ENCODE results near the gene ACSM5. TPM values are rescaled to one million over a fixed set of nuclear protein-coding genes. Genes with fewer than 3 reads are reported as not detected.

ACSM5 gene
- total RNA-seq, 6 experiments from 2014 or later, result 45.8 to 231 (median 151) TPM

GRCh38 chr16:20369452-20370054 lies 39.8 kb upstream of the ACSM5 start:
- no peak for DNase-seq
- Histone ChIP-seq H3K4me3 (no peak overlapping the region), H3K27me3 (no peaks in the 10 kb centered on the region), H3K27ac (no peak overlapping the region), H3K4me1 (no peaks in the 10 kb centered on the region), H3K9me3 (no peaks in the 10 kb centered on the region), H3K36me3 (no peaks in the 10 kb centered on the region)
- WGBS (ENCODE audit: insufficient coverage, low coverage, low lambda C conversion rate, missing lambda C conversion rate), result 69% methylated on average over 9 of the region's 9 CpGs
- TF ChIP-seq POLR2A (IDR thresholded peaks at IDR 0.05), result no peak
- TF ChIP-seq, protein P1, sequence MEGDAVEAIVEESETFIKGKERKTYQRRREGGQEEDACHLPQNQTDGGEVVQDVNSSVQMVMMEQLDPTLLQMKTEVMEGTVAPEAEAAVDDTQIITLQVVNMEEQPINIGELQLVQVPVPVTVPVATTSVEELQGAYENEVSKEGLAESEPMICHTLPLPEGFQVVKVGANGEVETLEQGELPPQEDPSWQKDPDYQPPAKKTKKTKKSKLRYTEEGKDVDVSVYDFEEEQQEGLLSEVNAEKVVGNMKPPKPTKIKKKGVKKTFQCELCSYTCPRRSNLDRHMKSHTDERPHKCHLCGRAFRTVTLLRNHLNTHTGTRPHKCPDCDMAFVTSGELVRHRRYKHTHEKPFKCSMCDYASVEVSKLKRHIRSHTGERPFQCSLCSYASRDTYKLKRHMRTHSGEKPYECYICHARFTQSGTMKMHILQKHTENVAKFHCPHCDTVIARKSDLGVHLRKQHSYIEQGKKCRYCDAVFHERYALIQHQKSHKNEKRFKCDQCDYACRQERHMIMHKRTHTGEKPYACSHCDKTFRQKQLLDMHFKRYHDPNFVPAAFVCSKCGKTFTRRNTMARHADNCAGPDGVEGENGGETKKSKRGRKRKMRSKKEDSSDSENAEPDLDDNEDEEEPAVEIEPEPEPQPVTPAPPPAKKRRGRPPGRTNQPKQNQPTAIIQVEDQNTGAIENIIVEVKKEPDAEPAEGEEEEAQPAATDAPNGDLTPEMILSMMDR (IDR thresholded peaks at IDR 0.05), result no peak
- intact Hi-C loops (cut with DNase I), result loop anchor here in 1 of 2 donors (10.0 kb wide), 1 partner anchor 455 kb away; no protein-coding TSS in a partner anchor
- ATAC-seq, result no peak

DNA sequence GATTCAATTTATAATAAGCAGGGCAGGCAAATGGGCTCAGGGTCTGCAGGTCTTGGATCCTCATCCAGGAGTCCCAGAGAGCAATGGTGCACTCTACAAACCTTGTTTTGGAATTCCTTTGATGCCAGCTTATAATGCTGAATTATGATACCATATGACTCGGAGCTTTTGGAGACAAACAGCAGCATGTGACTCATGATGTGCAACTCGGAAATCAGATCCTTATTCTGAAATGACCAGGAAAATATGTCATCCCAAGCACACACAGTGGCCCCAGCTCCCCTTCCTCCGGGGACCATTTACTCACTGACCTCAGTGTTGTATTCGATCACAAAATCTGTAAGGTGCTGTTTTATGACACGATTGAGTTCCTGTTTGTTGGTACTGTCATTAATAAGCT lies 36.6 kb upstream of the ACSM5 start:
- H3K9me3 ChIP-seq, result no peaks in the 10 kb centered on the region

DNA sequence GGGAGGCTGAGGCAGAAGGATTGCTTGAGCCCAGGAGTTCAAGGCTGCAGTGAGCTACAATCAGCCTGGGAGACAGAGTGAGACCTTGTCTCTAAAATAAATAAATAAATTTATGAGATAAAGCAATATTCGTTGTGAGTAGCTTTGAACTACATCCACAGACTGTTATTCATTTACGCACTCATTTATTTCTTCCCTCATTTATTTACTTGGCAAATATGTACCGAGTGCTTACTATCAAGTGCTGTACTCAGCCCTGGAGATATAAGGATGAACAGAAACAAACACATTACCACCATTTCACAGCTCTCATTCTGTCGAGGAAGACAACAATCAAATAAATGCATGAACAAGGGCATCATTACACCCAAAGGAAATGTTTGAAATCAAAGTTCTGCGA lies 32.2 kb upstream of the ACSM5 start:
- DNase-seq (no peak), ATAC-seq (no peak)
- Histone ChIP-seq H3K4me1 (no peaks in the 10 kb centered on the region), H3K9me3 (no peaks in the 10 kb centered on the region), H3K36me3 (no peaks in the 10 kb centered on the region), H3K27ac (no peak overlapping the region), H3K4me3 (no peak overlapping the region), H3K27me3 (no peaks in the 10 kb centered on the region)
- intact Hi-C loops (cut with DNase I), result loop anchor here in 1 of 2 donors (10.0 kb wide), 1 partner anchor 462 kb away; no protein-coding TSS in a partner anchor
- 40% methylated on average over 5 of the region's 5 CpGs for WGBS (ENCODE audit: insufficient coverage, low coverage, low lambda C conversion rate, missing lambda C conversion rate)
- TF ChIP-seq, protein P1 (IDR thresholded peaks at IDR 0.05), result no peak
- TF ChIP-seq POLR2A (IDR thresholded peaks at IDR 0.05), result no peak

More for the DNA sequence above, 36.6 kb upstream of the ACSM5 start:
- TF ChIP-seq, protein P1 (IDR thresholded peaks at IDR 0.05), result no peak
- no peak for TF ChIP-seq POLR2A (IDR thresholded peaks at IDR 0.05)
- ATAC-seq (no peak), DNase-seq (no peak)
- H3K4me1 ChIP-seq, result no peaks in the 10 kb centered on the region
- H3K4me3 ChIP-seq, result no peak overlapping the region
- H3K27me3 ChIP-seq, result no peaks in the 10 kb centered on the region
- WGBS (ENCODE audit: insufficient coverage, low coverage, low lambda C conversion rate, missing lambda C conversion rate), result 85% methylated on average over 5 of the region's 5 CpGs
- intact Hi-C loops (cut with DNase I), result loop anchor here in 1 of 2 donors (10.0 kb wide), 1 partner anchor 458 kb away; no protein-coding TSS in a partner anchor
- no peak overlapping the region for H3K27ac ChIP-seq
- H3K36me3 ChIP-seq, result no peaks in the 10 kb centered on the region

GRCh38 chr16:20380782-20381181 lies 28.6 kb upstream of the ACSM5 start:
- H3K27me3 ChIP-seq, result no peaks in the 10 kb centered on the region
- H3K4me3 ChIP-seq, result no peak overlapping the region
- DNase-seq, result no peak
- intact Hi-C loops (cut with DNase I), result loop anchor here in 1 of 2 donors (10.0 kb wide), 1 partner anchor 476 kb away; no protein-coding TSS in a partner anchor
- no peaks in the 10 kb centered on the region for H3K9me3 ChIP-seq
- ATAC-seq, result no peak
- no peaks in the 10 kb centered on the region for H3K36me3 ChIP-seq
- H3K4me1 ChIP-seq, result peaks cover 0 to 6% (median 3%) of the 10 kb centered on the region in 4 donors
- WGBS (ENCODE audit: insufficient coverage, low coverage, low lambda C conversion rate, missing lambda C conversion rate), result 56% methylated on average over 2 of the region's 3 CpGs
- H3K27ac ChIP-seq, result no peak overlapping the region
- TF ChIP-seq POLR2A (IDR thresholded peaks at IDR 0.05), result no peak
- TF ChIP-seq, protein P1 (IDR thresholded peaks at IDR 0.05), result no peak
